Spleen (tissue), 11 donors: Measurements from ENCODE around the gene GPATCH2L. TPM values are rescaled to one million over a fixed set of nuclear protein-coding genes. Genes with fewer than 3 reads are reported as not detected.

Experiments
- DNase-seq: peaks from one replicate; pipeline ENCODE4 v3.0.0-alpha.2; 2020
- H3K27ac ChIP-seq, 8 donors: fragments of 200-600 bp; sonication (generic) in 7 of 8; 1 replicate in 4 of 8; 2 replicates in 4 of 8; pipeline versions ENCODE4 v1.5.0 to v1.8.0; 2016 to 2021; ENCODE audit warnings: inconsistent platforms in 4 of 8, mild to moderate bottlenecking in 4 of 8, moderate library complexity in 1 of 8
- H3K27me3 ChIP-seq, 7 donors: fragments of 200-600 bp; sonication (generic) in 6 of 7; replicated peaks in 1 of 7; 1 replicate in 4 of 7; 2 replicates in 3 of 7; pipeline versions ENCODE4 v1.5.0 to v1.8.0; 2016 to 2021; ENCODE audit warnings: inconsistent platforms in 3 of 7, mild to moderate bottlenecking in 1 of 7
- H3K36me3 ChIP-seq, 6 donors: fragments of 200-600 bp; sonication (generic) in 5 of 6; 1 replicate in 4 of 6; 2 replicates in 2 of 6; pipeline versions ENCODE4 v1.5.0 to v1.8.0; 2016 to 2021; ENCODE audit warnings: inconsistent platforms in 2 of 6
- H3K4me1 ChIP-seq, 6 donors: fragments of 200-600 bp; sonication (generic) in 5 of 6; 1 replicate in 3 of 6; 2 replicates in 3 of 6; pipeline versions ENCODE4 v1.5.0 to v1.8.0; 2016 to 2021; ENCODE audit warnings: inconsistent platforms in 3 of 6
- H3K4me3 ChIP-seq, 8 donors: fragments of 200-600 bp; sonication (generic) in 7 of 8; 1 replicate in 4 of 8; 2 replicates in 4 of 8; pipeline versions ENCODE4 v1.5.0 to v1.8.0; 2016 to 2021; ENCODE audit warnings: inconsistent platforms in 4 of 8, mild to moderate bottlenecking in 4 of 8, moderate library complexity in 2 of 8
- H3K9me3 ChIP-seq, 8 donors: fragments of 200-600 bp; sonication (generic) in 7 of 8; 1 replicate in 4 of 8; 2 replicates in 4 of 8; pipeline versions ENCODE4 v1.5.0 to v1.8.0; 2016 to 2021; ENCODE audit warnings: inconsistent platforms in 4 of 8
- CTCF ChIP-seq, 11 experiments: fragments of 200-600 bp in 7 of 11; fragments of 450-650 bp in 4 of 11; sonication (generic) in 4 of 11; IDR thresholded peaks in 8 of 11; conservative IDR thresholded peaks in 3 of 11; 1 replicate in 7 of 11; 2 replicates in 4 of 11; pipeline versions ENCODE4 v1.4.0 to v1.8.0; 2016 to 2021; ENCODE audit warnings: antibody characterized with exemption in 11 of 11, inconsistent platforms in 4 of 11, mild to moderate bottlenecking in 1 of 11
- POLR2A ChIP-seq, 3 donors: fragments of 450-650 bp; IDR thresholded peaks; one replicate each; pipeline ENCODE4 v1.5.1; 2017; ENCODE audit warnings: antibody characterized with exemption in 3 of 3, mild to moderate bottlenecking in 1 of 3
- POLR2AphosphoS5 ChIP-seq, 3 donors: sonication (generic); formaldehyde crosslinking; IDR thresholded peaks; one replicate each; pipeline ENCODE4 v1.5.1; 2017; ENCODE audit warnings: antibody characterized with exemption in 3 of 3
- WGBS, 5 donors: extraction: QIAGEN DNeasy Blood & Tissue Kit in 3 of 5; methylation state at CpG; one replicate each; pipeline versions ENCODE4 v1.1.5 to v1.1.7; 2013 to 2018; 5-methylcytosine and 5-hydroxymethylcytosine counted together
- intact Hi-C: fragments of 100-400 bp; cut with DNase I; formaldehyde crosslinking; loops from one replicate; pipeline ENCODE4 v1.15.0; 2023; ENCODE audit warnings: low total_unique reads
- polyA plus RNA-seq, 3 donors: library from polyadenylated mRNA; stranded (reverse); fragments of 200-250 nt; gene quantifications; one replicate each; pipeline ENCODE4 v1.2.1, GENCODE V29; 2013
- total RNA-seq, 7 donors: library from RNA; depleted of rRNA in 3 of 7; stranded (reverse); fragments of >200 nt in 3 of 7; fragmentation: NEBNext Ultra II Directional in 4 of 7; extraction: Animal tissue kit (Norgen Biotek cat#: 25700) in 4 of 7; gene quantifications; one replicate each; pipeline versions ENCODE4 v1.1.0 to v1.2.1, GENCODE V29; 2016 to 2021
- donor health status: healthy with polysubstance abuse.
- donor health status: DM: no; HTN: no; CAD: no; lungs with moderate emphysema.
- donor health status: DM: no; HTN: no; CAD: no.
- donor health status: Bipolar disorder and iron deficiency.
- donor health status: healthy.
- donor health status: DM: no; HTN: no; CAD: no.
- donor health status: DM: yes; HTN: yes; CAD: no.

GPATCH2L gene
- total and polyA plus RNA-seq, 10 donors, result 3.5 to 96.5 (median 59.2) TPM

DNA sequence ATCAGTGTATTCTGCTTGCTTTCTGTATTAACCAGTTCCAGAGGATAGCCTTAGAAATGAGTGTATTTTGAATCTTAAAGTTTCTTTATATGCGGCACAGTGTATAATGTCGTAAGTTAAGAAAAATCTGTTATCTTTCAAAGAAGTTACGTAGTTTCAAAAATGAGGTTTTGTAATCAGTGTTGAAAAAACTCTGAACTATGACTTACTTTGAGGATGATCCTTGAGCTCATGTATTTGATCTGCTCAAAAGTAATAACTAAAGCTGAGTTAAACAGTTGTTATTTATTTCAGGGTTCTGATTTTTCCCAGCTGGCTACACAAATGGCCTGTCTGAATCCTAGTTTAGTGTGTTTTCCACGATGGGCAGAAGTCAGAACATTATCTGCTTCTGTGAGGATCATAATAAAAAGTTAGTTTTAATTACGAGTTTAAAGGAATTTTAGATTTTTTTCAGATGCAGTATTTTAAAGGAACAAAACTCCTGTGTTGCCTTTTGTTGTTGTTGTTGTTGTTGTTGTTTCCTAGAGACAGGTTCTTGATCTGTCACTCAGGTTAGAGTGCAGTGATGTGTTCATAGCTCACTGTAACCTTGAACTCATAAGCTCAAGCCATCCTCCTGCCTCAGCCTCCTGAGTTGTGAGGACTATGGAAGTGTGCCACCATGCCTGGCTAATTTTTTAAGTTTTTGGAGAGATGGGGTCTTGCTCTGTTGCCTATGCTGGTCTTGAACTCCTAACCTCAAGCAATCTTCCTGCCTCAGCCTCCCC lies 52.9 kb downstream of the GPATCH2L start:
- Histone ChIP-seq H3K4me3 (no peak overlapping the region), H3K27me3 (no peaks in the 10 kb centered on the region), H3K4me1 (no peaks in the 10 kb centered on the region), H3K9me3 (no peaks in the 10 kb centered on the region), H3K36me3 (peaks cover 0 to 69% (median 32%) of the 10 kb centered on the region in 6 donors), H3K27ac (no peak overlapping the region)
- intact Hi-C loops, result no loop called here
- 90 to 97% (median 92%) methylated on average over 5 of the region's 5 CpGs for WGBS, 5 donors
- no peak for TF ChIP-seq POLR2AphosphoS5 (IDR thresholded peaks at IDR 0.05)
- TF ChIP-seq POLR2A (IDR thresholded peaks at IDR 0.05), result no peak
- no peak for DNase-seq

DNA sequence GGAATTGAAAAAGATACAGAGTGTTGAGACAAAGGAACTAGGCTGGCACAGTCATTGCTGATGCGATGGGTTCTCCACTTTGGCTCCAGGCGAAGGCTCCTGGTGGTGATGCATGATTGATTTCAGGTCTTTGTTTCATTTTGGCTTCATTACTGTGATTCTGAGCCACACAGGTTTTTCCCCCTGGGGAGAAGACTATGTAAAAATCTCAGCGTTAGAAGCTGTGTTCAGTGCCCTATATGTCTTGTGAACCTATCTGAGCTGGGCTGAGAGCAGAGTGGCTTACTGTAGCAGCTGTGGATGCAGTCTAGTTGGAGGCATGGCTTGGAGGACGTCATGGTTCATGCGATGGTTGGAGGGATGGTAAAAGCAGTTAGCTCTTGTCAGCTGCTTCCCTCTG lies 54.0 kb downstream of the GPATCH2L start:
- Histone ChIP-seq H3K4me3 (no peak overlapping the region), H3K36me3 (peaks cover 0 to 58% (median 30%) of the 10 kb centered on the region in 6 donors), H3K4me1 (no peaks in the 10 kb centered on the region), H3K9me3 (no peaks in the 10 kb centered on the region), H3K27me3 (no peaks in the 10 kb centered on the region), H3K27ac (no peak overlapping the region)
- intact Hi-C loops, result no loop called here
- WGBS, 5 donors, result 85 to 93% (median 93%) methylated on average over 5 of the region's 5 CpGs
- TF ChIP-seq POLR2AphosphoS5 (IDR thresholded peaks at IDR 0.05) (no peak), CTCF (IDR thresholded peaks at IDR 0.05 in 8 of 11, conservative IDR thresholded peaks at IDR 0.05 in 3 of 11) (no peak), POLR2A (IDR thresholded peaks at IDR 0.05) (no peak)
- no peak for DNase-seq

DNA sequence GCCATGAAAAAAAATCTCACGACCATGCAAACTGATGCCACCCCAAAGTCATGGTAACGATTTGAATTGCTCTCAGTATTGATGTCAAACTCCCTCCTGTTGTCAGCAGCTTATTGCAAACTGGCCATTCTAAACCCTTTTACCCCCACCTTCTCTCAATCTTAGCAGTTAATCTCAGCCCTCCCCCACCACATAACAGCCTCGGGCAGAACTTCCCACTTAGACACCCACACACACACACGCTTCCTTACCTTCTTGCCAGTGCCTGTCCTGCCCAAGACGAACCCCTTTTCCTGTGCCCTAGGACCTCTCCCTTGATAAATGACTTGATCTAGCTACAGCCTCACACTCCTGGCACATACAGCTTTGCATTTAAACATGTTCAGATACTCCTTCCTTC lies 56.6 kb downstream of the GPATCH2L start:
- DNase-seq, result no peak
- no peak overlapping the region for H3K4me3 ChIP-seq
- TF ChIP-seq CTCF (IDR thresholded peaks at IDR 0.05 in 8 of 11, conservative IDR thresholded peaks at IDR 0.05 in 3 of 11) (no peak), POLR2AphosphoS5 (IDR thresholded peaks at IDR 0.05) (no peak), POLR2A (IDR thresholded peaks at IDR 0.05) (no peak)
- peaks cover 0 to 9% (median 2%) of the 10 kb centered on the region in 8 donors for H3K9me3 ChIP-seq
- no peaks in the 10 kb centered on the region for H3K27me3 ChIP-seq
- H3K36me3 ChIP-seq, result peaks cover 0 to 32% (median 7%) of the 10 kb centered on the region in 6 donors
- H3K4me1 ChIP-seq, result no peaks in the 10 kb centered on the region
- no peak overlapping the region for H3K27ac ChIP-seq
- WGBS, 5 donors, result 38 to 53% (median 51%) methylated on average over 5 of the region's 5 CpGs
- intact Hi-C loops, result no loop called here

DNA sequence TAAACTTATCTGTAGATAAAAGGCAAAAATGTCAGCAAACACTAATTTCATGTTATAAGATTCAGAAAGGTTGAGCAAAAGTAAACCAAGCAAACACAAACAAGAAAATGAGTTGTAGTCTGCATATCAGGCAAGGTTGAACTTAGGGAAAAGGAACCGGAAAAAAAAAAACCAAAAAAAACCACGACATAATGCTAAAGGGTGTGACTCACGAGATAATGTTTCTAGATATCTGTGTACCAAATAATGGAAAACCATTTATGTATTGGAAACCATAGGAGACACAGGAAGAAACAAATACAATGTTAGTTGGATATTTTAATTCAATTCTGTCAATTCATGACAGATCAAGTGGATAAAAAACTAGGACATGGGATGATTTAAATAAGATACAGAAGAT lies 60.5 kb downstream of the GPATCH2L start:
- WGBS, 5 donors, result 75 to 93% (median 87%) methylated on average over 3 of the region's 3 CpGs

More for the DNA sequence above, 60.5 kb downstream of the GPATCH2L start:
- Histone ChIP-seq H3K9me3 (peaks cover 0 to 21% (median 10%) of the 10 kb centered on the region in 8 donors), H3K27ac (no peak overlapping the region), H3K27me3 (no peaks in the 10 kb centered on the region), H3K4me1 (no peaks in the 10 kb centered on the region), H3K36me3 (no peaks in the 10 kb centered on the region), H3K4me3 (no peak overlapping the region)
- intact Hi-C loops, result no loop called here
- no peak for DNase-seq
- TF ChIP-seq CTCF (IDR thresholded peaks at IDR 0.05 in 8 of 11, conservative IDR thresholded peaks at IDR 0.05 in 3 of 11) (no peak), POLR2AphosphoS5 (IDR thresholded peaks at IDR 0.05) (no peak), POLR2A (IDR thresholded peaks at IDR 0.05) (no peak)
